ENCODE data around the gene SERPINB4.

GRCh38 chr18:63626431-63626830, 17.6 kb downstream of the SERPINB4 start:
- TF ChIP-seq CTCF (IDR thresholded peaks at IDR 0.05) (no peak), POLR2A (IDR thresholded peaks at IDR 0.05) (no peak)
